Keratinocyte (primary cell): ENCODE measurements around the gene S100A4. TPM values are rescaled to one million over a fixed set of nuclear protein-coding genes. Genes with fewer than 3 reads are reported as not detected.

Experiments used
- DNase-seq: peaks from one replicate; pipeline ENCODE4 v3.0.0-alpha.2; 2011; ENCODE audit warnings: low read depth, missing footprints, low spot score
- FAIRE-seq: peaks from 2 replicates; lab custom pipeline; 2011; peaks lifted over from hg19 to GRCh38; lab: Jason Lieb, UNC
- H2AFZ ChIP-seq: 2 replicates; pipeline ENCODE4 v1.6.0; 2012; ENCODE audit warnings: low read length, control low read depth, inconsistent platforms; ENCODE audit not compliant: control insufficient read depth
- H3K27ac ChIP-seq: 2 replicates; pipeline ENCODE4 v1.5.1; 2011; ENCODE audit warnings: low read length; ENCODE audit not compliant: control insufficient read depth, insufficient read depth
- H3K27me3 ChIP-seq: 3 replicates; pipeline ENCODE4 v1.6.0; 2011; ENCODE audit warnings: low read length; ENCODE audit not compliant: control insufficient read depth, insufficient read depth; ENCODE audit errors: extremely low read depth
- H3K36me3 ChIP-seq, 2 experiments: 2 replicates in 1 of 2; 3 replicates in 1 of 2; pipeline ENCODE4 v1.5.1; 2011; ENCODE audit warnings: low read length in 2 of 2, mild to moderate bottlenecking in 1 of 2; ENCODE audit not compliant: control insufficient read depth in 2 of 2, insufficient read depth in 2 of 2; ENCODE audit errors: extremely low read depth in 1 of 2
- H3K4me1 ChIP-seq: 3 replicates; pipeline ENCODE4 v1.5.1; 2011; ENCODE audit warnings: low read length; ENCODE audit not compliant: control insufficient read depth, insufficient read depth; ENCODE audit errors: extremely low read depth
- H3K4me2 ChIP-seq: 3 replicates; pipeline ENCODE4 v1.6.0; 2011; ENCODE audit warnings: low read depth, low read length; ENCODE audit not compliant: control insufficient read depth, insufficient read depth; ENCODE audit errors: extremely low read depth
- H3K4me3 ChIP-seq, 3 experiments: fragments of 200-600 bp in 1 of 3; sonication (generic) in 1 of 3; 2 replicates in 2 of 3; 3 replicates in 1 of 3; pipeline ENCODE4 v1.5.1; 2011 to 2016; ENCODE audit warnings: low read length in 3 of 3, mild to moderate bottlenecking in 3 of 3, control low read depth in 2 of 3, inconsistent platforms in 1 of 3, low read depth in 1 of 3, mixed read lengths in 1 of 3, mixed run types in 1 of 3, moderate library complexity in 1 of 3; ENCODE audit not compliant: control insufficient read depth in 2 of 3, insufficient read depth in 2 of 3; ENCODE audit errors: extremely low read depth in 1 of 3
- H3K79me2 ChIP-seq: 2 replicates; pipeline ENCODE4 v1.6.0; 2012; ENCODE audit warnings: low read length; ENCODE audit not compliant: control insufficient read depth, insufficient read depth
- H3K9ac ChIP-seq: 3 replicates; pipeline ENCODE4 v1.6.0; 2011; ENCODE audit warnings: low read length; ENCODE audit not compliant: control insufficient read depth, insufficient read depth; ENCODE audit errors: extremely low read depth
- H3K9me1 ChIP-seq: 3 replicates; pipeline ENCODE4 v1.6.0; 2011; ENCODE audit warnings: low read length; ENCODE audit not compliant: control insufficient read depth, insufficient read depth; ENCODE audit errors: extremely low read depth
- H3K9me3 ChIP-seq: 2 replicates; pipeline ENCODE4 v1.5.1; 2012; ENCODE audit warnings: low read depth, low read length; ENCODE audit not compliant: control insufficient read depth
- H4K20me1 ChIP-seq: 3 replicates; pipeline ENCODE4 v1.6.0; 2011; ENCODE audit warnings: low read length; ENCODE audit not compliant: control insufficient read depth, insufficient read depth; ENCODE audit errors: extremely low read depth
- CTCF ChIP-seq, 3 experiments: IDR thresholded peaks in 1 of 3; conservative IDR thresholded peaks in 1 of 3; optimal IDR thresholded peaks in 1 of 3; 2 replicates in 2 of 3; 3 replicates in 1 of 3; pipeline versions ENCODE3 to v1.5.1; 2011; ENCODE audit warnings: low read length in 3 of 3, mild to moderate bottlenecking in 3 of 3, moderate library complexity in 2 of 3, control low read depth in 1 of 3, inconsistent platforms in 1 of 3; ENCODE audit not compliant: insufficient read depth in 2 of 3; ENCODE audit errors: extremely low read depth in 1 of 3
- EZH2 ChIP-seq: IDR thresholded peaks from one replicate; pipeline ENCODE4 v1.6.1; 2012; ENCODE audit warnings: inconsistent platforms, mild to moderate bottlenecking, low read length, moderate library complexity
- dilution Hi-C: fragments of 300-500 bp; cut with MboI; formaldehyde crosslinking; loops from one replicate; pipeline ENCODE4 v1.7.0; 2020; ENCODE audit warnings: low sequenced_read_pairs; ENCODE audit not compliant: extremely low pct_ligation_motif_present
- polyA plus RNA-seq, 5 experiments: library from polyadenylated mRNA; depleted of rRNA in 3 of 5; stranded (reverse) in 3 of 5; stranded (forward) in 1 of 5; unstranded in 1 of 5; fragments of >200 nt; gene quantifications; 1 replicate in 1 of 5; 2 replicates in 3 of 5; 3 replicates in 1 of 5; pipeline versions ENCODE4 v1.2.1 to v1.2.3, GENCODE V29; 2011 to 2012; ENCODE audit warnings: missing spikeins in 2 of 5, low read depth in 1 of 5, low replicate concordance in 1 of 5

The S100A4 gene
- polyA plus RNA-seq, 1 donor (not counting 4 experiments of a cell fraction or from before 2014, with no cell fraction given): 21.4 TPM

GRCh38 chr1:153544453-153545066 lies 1.0 kb downstream of the S100A4 start:
- Histone ChIP-seq H4K20me1 (no peaks in the 10 kb centered on the region), H3K27ac (peak overlapping the region; percentile 67), H3K4me3 (peak overlapping the region in 2 of 3 experiments; percentile 17 to 19)

GRCh38 chr1:153543736-153544135 lies 1.9 kb downstream of the S100A4 start:
- Histone ChIP-seq H3K9me3 (no peaks in the 10 kb centered on the region), H3K4me2 (no peak overlapping the region), H3K79me2 (no peaks in the 10 kb centered on the region), H4K20me1 (no peaks in the 10 kb centered on the region), H3K27ac (no peak overlapping the region), H3K27me3 (no peaks in the 10 kb centered on the region), H3K9me1 (no peaks in the 10 kb centered on the region), H3K4me1 (peaks cover 54% of the 10 kb centered on the region), H3K4me3 (no peak overlapping the region), H3K9ac (no peak overlapping the region), H3K36me3 (peaks cover 1 to 6% of the 10 kb centered on the region in 2 experiments), H2AFZ (no peak overlapping the region)
- FAIRE-seq (no peak), DNase-seq (no peak)
- no peak for TF ChIP-seq CTCF (optimal IDR thresholded peaks at IDR 0.05 in 1 of 3, IDR thresholded peaks at IDR 0.05 in 1 of 3, conservative IDR thresholded peaks at IDR 0.05 in 1 of 3; ENCODE audit: extremely low read depth in 1 of 3, insufficient read depth in 2 of 3, low read length in 3 of 3)
- no peak for TF ChIP-seq EZH2
- dilution Hi-C loops: no loop called here

More at GRCh38 chr1:153544453-153545066, 1.0 kb downstream of the S100A4 start:
- H3K9me3 ChIP-seq: no peaks in the 10 kb centered on the region
- peak overlapping the region; percentile 60 for H3K4me2 ChIP-seq
- no peak overlapping the region for H2AFZ ChIP-seq
- dilution Hi-C loops: no loop called here
- H3K36me3 ChIP-seq: peaks cover 1 to 6% of the 10 kb centered on the region in 2 experiments
- no peaks in the 10 kb centered on the region for H3K27me3 ChIP-seq
- no peak for DNase-seq
- no peaks in the 10 kb centered on the region for H3K9me1 ChIP-seq
- H3K9ac ChIP-seq: peak overlapping the region; percentile 55
- TF ChIP-seq EZH2 (no peak), CTCF (optimal IDR thresholded peaks at IDR 0.05 in 1 of 3, IDR thresholded peaks at IDR 0.05 in 1 of 3, conservative IDR thresholded peaks at IDR 0.05 in 1 of 3; ENCODE audit: extremely low read depth in 1 of 3, insufficient read depth in 2 of 3, low read length in 3 of 3) (no peak)
- no peak for FAIRE-seq
- no peaks in the 10 kb centered on the region for H3K79me2 ChIP-seq
- H3K4me1 ChIP-seq: peaks cover 59% of the 10 kb centered on the region
